Measurements from ENCODE around the gene BACH2.

Gene BACH2

GRCh38 chr6:90148867-90149266, 147.8 kb downstream of the BACH2 start:
- H3K4me3 ChIP-seq (ENCODE audit: low read depth, low read length): no peak overlapping the region
- TF ChIP-seq CTCF (IDR thresholded peaks at IDR 0.05; ENCODE audit: low read depth, low read length, missing control alignments): no peak
- DNase-seq (ENCODE audit: low read depth): no peak

GRCh38 chr6:90146921-90147649, 149.6 kb downstream of the BACH2 start:
- TF ChIP-seq CTCF (IDR thresholded peaks at IDR 0.05; ENCODE audit: low read depth, low read length, missing control alignments): no peak
- no peak for DNase-seq (ENCODE audit: low read depth)
- H3K4me3 ChIP-seq (ENCODE audit: low read depth, low read length): no peak overlapping the region

GRCh38 chr6:90146024-90146423, 150.6 kb downstream of the BACH2 start:
- no peak for TF ChIP-seq CTCF (IDR thresholded peaks at IDR 0.05; ENCODE audit: low read depth, low read length, missing control alignments)
- no peak for DNase-seq (ENCODE audit: low read depth)
- no peak overlapping the region for H3K4me3 ChIP-seq (ENCODE audit: low read depth, low read length)

- no peak for DNase-seq (ENCODE audit: low read depth)
- no peak overlapping the region for H3K4me3 ChIP-seq (ENCODE audit: low read depth, low read length)
- no peak for TF ChIP-seq CTCF (IDR thresholded peaks at IDR 0.05; ENCODE audit: low read depth, low read length, missing control alignments)
Observed at GRCh38 chr6:90144928-90145555, 151.6 kb downstream of the BACH2 start.

- no peak overlapping the region for H3K4me3 ChIP-seq (ENCODE audit: low read depth, low read length)
- no peak for TF ChIP-seq CTCF (IDR thresholded peaks at IDR 0.05; ENCODE audit: low read depth, low read length, missing control alignments)
- DNase-seq (ENCODE audit: low read depth): no peak
Observed at GRCh38 chr6:90144396-90144795, 152.2 kb downstream of the BACH2 start.

GRCh38 chr6:90140683-90141082, 156.0 kb downstream of the BACH2 start:
- no peak for DNase-seq (ENCODE audit: low read depth)
- no peak for TF ChIP-seq CTCF (IDR thresholded peaks at IDR 0.05; ENCODE audit: low read depth, low read length, missing control alignments)
- H3K4me3 ChIP-seq (ENCODE audit: low read depth, low read length): no peak overlapping the region
